Stimulated activated CD4-positive, alpha-beta T cell treated with anti-CD3 and anti-CD28 coated beads, TNF-alpha, amount 100 ng/mL, for 48 hours (primary cell): ENCODE measurements around the gene SNX5.

Experiments used
- DNase-seq, 3 donors: peaks; one replicate each; pipeline ENCODE4 v3.0.0-alpha.2; 2020; ENCODE audit warnings: low read depth in 3 of 3

The SNX5 gene

DNA sequence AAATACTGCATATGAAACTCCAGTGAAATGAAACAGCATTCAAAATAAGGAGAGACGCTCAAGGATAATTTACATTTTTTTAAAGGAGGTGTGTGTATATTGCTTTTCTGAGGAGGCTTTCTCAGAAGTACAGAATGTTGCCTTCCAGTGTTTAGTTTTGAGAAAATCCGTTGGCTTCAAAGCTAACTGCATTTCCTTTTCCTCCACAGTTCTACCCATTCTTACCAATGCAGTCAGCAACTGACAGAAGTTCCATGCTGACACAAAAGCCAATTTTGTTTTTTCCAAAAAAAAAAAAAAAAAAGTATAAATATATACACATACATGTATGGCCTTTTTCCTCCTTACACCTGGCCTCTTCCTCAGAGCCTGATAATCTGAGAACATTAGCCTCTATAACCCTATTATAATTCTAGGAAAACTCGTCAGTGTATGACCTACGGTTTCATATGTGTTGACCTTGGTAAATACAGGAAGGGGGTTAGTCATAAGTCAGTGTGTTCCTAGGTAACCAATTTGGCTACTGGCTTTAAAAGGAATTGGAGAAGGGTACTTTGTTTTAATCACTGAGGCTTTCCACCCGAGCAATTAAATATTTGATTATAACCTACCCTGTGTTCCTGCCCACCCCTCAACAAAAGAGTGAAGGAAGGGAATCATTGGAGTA, 24.4 kb upstream of the SNX5 start:
- no peak for DNase-seq

DNA sequence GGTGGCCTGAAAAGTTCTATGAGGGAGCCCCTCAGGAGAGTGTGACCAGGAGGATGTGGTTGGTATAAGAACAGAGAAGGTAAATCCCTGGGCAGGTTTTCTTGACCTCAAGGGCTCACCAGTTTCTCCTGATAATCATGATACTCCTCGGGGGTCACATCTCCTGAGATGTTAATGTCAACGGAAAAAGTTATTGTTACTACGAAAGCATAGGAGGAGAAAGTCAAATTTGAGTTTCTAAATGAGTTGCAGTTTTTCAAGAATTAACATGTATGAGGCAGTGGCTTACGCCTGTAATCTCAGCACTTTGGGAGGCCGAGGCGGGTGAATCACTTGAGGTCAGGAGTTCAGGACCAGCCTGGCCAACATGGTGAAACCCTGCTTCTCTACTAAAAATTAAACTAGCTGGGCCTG, 23.6 kb upstream of the SNX5 start:
- peak in 2 of 3 donors; percentile 17 to 48 for DNase-seq

GRCh38 chr20:17990278-17990972, 21.8 kb upstream of the SNX5 start:
- DNase-seq: no peak

GRCh38 chr20:17987988-17988387, 19.4 kb upstream of the SNX5 start:
- no peak for DNase-seq

- no peak for DNase-seq
These were observed 16.9 kb upstream of the SNX5 start for GRCh38 chr20:17985388-17986018.

- DNase-seq: no peak
These were observed 7.7 kb upstream of the SNX5 start for GRCh38 chr20:17976305-17976704.

DNA sequence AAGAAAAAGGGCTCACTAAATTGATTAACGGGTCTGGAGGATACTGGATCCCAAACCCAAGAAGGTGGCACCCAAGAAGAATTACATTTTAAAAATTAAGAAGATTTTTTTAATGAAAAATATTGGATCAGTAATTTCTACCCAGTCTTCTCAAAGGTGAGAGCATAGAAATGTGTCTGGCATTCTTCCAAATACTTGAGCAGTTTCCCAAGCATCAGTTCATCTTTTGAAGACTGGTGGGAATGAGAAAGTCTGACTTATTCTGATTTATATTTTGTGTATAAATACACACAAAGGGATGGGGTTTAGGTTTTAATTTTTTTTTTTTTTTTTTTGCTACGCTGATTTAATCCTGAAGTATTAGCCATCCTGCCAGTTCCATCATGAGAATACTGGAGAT, 3.5 kb upstream of the SNX5 start:
- no peak for DNase-seq

GRCh38 chr20:17971300-17972013, 2.9 kb upstream of the SNX5 start:
- DNase-seq: no peak

- DNase-seq: no peak
These were observed 1.4 kb upstream of the SNX5 start for GRCh38 chr20:17969884-17970409.

DNA sequence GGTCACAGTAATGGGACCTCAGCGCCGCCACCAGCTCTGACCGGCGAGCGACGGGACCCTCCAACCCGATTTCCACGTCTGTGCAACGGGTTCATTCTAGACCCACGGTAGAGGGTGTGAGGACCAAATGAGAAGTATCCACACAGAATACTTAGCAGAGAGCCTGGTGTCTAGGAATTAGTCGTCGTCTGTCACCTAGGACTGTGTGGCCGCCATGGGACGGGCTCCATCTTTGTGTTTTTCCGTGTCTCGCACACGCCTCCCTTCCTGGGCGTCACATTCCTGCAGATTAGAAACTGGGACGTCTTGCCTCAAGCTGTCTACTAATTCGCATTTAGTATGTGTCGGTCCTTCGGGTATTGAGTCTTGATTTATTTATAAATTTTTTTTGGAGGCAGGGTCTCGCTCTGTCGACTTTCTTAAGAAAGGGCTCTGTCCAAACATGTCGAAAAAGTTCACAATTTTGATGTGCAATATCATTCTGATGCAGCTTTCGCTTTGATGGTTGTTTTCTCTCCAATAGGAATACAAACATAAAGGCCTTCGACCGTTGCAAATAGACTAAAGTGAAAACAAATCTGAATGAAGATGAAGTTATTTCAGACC, 787 bp upstream of the SNX5 start:
- no peak for DNase-seq

DNA sequence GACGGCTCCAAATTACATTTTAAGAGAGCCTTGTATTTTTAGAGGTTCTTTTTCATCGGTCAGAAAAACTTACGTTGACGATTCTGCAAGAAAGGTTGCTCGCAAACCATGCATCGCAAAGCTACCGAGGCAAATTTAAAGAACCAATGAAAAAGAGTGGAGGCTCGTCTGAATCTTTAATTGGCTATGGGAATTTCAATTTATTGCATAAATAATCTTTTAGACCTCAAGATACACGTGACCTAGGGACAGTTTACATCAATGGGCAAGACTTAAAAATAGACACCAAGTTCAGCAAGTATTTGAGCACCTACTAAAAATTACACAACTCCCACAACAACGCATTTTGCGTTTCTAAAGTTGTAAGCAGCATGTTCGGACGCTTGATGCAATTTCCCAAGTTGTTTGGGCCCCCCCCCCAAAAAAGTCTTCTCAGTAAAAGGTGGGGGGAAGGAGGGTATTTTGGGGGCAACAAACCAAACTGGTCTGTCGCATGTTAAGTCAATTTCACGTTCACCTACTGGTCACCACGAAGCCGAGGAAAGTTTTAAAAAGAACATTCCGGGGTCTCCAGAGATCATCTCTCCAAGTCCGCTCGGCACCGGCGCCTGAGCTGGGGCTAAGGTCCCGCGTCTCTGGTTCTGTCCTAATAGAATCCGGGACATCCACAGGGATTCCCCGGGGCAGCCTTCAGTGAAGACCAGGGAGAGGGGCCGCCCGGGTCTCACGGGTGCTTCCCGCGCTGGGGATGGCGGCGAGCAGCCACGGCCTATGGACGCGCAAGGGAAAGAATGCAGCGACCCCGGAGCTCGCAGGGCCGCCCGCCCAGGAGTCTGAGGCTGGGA, 851 bp downstream of the SNX5 start:
- no peak for DNase-seq

- no peak for DNase-seq
These were observed 1.9 kb downstream of the SNX5 start for GRCh38 chr20:17966432-17967310.

DNA sequence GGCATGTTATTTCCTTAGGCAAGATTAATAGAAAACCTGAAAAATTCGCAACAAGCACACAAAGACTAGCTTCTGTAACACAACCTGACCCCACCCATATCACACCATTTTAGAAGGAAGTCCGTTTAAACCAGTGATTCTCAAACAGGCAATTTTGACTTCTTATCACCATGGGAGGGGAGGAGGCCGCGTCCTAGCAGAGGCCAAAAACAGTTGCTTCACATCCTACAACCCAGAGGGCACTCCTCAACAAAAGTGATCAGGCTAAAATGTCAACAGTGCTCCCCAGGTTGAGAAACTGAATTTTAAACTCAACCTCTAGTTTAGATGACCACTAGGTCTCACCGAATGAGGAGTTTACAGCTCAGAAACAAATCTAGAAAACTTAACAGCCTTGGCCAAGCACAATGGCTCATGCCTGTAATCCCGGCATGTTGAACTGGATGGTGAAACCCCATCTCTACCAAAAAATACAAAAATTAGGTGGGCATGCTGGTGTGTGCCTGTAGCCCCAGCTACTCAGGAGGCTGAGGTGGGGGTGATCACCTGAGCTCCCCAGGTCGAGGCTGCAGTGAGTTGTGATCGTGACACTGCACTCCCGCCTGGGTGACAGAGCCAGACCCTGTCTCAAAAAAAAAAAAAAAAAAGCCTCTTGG, 3.4 kb downstream of the SNX5 start:
- DNase-seq: no peak

DNA sequence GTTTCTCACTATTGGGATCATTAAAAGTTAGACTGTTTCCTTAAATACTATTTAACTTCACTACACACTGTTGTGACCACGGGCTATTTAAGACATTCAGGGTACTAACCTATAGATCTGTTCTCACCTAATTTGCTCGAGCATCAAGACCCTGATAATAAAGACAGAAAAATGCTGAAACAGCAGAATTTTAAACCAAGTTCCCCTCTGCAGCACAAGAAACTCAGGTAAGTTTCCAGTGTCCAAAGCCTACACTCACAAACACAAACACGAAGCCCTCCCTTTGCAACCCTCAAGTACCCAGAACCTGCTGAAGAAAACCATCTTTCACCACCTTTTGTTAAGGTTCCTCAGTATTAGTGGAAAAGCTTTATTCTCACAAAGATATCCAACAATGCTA, 4.0 kb downstream of the SNX5 start:
- no peak for DNase-seq

GRCh38 chr20:17964073-17964472, 4.5 kb downstream of the SNX5 start:
- no peak for DNase-seq

- no peak for DNase-seq
These were observed 5.3 kb downstream of the SNX5 start for GRCh38 chr20:17963114-17963897.

DNA sequence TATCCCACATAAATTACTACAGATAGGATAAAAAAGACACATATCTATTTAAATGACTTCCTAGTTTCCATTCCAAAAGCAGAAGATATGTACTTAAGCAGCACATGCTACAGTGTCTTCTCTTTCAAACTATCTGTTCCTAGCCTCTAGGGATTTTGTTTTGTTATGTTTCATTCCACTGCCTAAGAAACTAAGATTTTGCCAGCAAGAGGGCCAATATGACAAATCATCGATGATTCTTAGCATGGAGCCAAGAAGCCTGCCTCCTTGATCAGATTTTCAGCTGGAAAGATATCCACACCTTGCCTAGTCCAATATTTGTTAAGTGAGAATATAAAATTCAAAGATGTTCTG, 7.0 kb downstream of the SNX5 start:
- DNase-seq: no peak

- DNase-seq: no peak
These were observed 7.5 kb downstream of the SNX5 start for GRCh38 chr20:17960927-17961586.
